ENCODE measurements around the gene MAGEF1.

DNA sequence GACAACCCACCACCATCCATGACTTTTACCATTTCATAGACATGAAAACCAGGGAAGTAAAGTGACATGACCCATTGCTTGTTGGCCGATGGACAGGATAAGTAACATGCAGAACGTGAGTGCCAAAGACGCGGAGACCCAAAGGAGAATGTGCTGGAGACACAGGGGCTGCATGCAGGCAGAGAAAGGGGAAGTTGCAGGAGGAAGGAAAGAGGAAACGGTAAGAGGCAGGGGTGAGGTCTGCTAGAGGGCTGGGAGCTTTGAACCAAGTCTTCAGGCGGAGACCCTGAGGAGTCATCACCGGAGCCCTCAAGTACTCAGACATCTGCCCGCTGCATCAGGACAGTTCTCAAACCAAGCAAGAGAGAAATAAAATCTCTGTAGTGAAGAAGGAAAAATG is 34.9 kb downstream of the MAGEF1 start:
- TF ChIP-seq CTCF (IDR thresholded peaks at IDR 0.05; ENCODE audit: low read depth, low read length) (no peak), EZH2phosphoT487 (IDR thresholded peaks at IDR 0.05; ENCODE audit: low read depth) (no peak)

All from OCI-LY3 (cell line).